Aorta (tissue), 5 donors: ENCODE data around the gene RSPH1. TPM values are rescaled to one million over a fixed set of nuclear protein-coding genes. Genes with fewer than 3 reads are reported as not detected.
"Not testable (repeated sequence)": the region's sequence is repeated elsewhere in the genome, so short reads cannot be mapped to it uniquely, and the experiment has no call there.

Experiments
- ATAC-seq: fragments of 200-7000 bp; cut with Tn5 transposase; one replicate; pipeline ENCODE4 v1.9.1; 2022; ENCODE audit warnings: moderate library complexity; ENCODE audit not compliant: low FRiP score
- DNase-seq, 2 donors: peaks; one replicate each; pipeline ENCODE4 v3.0.0-alpha.2; 2020
- H3K27ac ChIP-seq, 2 donors: one replicate each; pipeline ENCODE4 v1.5.1; 2013; ENCODE audit warnings: low read length in 2 of 2, mild to moderate bottlenecking in 2 of 2, moderate library complexity in 2 of 2, control low read depth in 1 of 2, inconsistent platforms in 1 of 2, low read depth in 1 of 2
- H3K27me3 ChIP-seq, 2 donors: one replicate each; pipeline ENCODE4 v1.6.1; 2013; ENCODE audit warnings: control low read depth in 1 of 2, low read length in 1 of 2, mild to moderate bottlenecking in 1 of 2, moderate library complexity in 1 of 2; ENCODE audit not compliant: insufficient read depth in 2 of 2, control insufficient read depth in 1 of 2
- H3K36me3 ChIP-seq, 2 donors: one replicate each; pipeline ENCODE4 v1.6.1; 2013; ENCODE audit warnings: control low read depth in 1 of 2, low read length in 1 of 2, mild to moderate bottlenecking in 1 of 2; ENCODE audit not compliant: insufficient read depth in 2 of 2, control insufficient read depth in 1 of 2
- H3K4me1 ChIP-seq, 2 donors: one replicate each; pipeline ENCODE4 v1.6.1; 2013; ENCODE audit warnings: low read length in 2 of 2, control low read depth in 1 of 2, mild to moderate bottlenecking in 1 of 2, moderate library complexity in 1 of 2; ENCODE audit not compliant: insufficient read depth in 2 of 2, control insufficient read depth in 1 of 2
- H3K4me3 ChIP-seq, 2 donors: one replicate each; pipeline ENCODE4 v1.5.1; 2013; ENCODE audit warnings: low read length in 2 of 2, control low read depth in 1 of 2, mild to moderate bottlenecking in 1 of 2
- H3K9me3 ChIP-seq: one replicate; pipeline ENCODE4 v1.6.1; 2013; ENCODE audit warnings: mild to moderate bottlenecking, low read length; ENCODE audit not compliant: control insufficient read depth
- WGBS, 2 donors: extraction: QIAGEN DNeasy Blood & Tissue Kit; methylation state at CpG; one replicate each; pipeline ENCODE4 v1.1.7; 2013; 5-methylcytosine and 5-hydroxymethylcytosine counted together
- intact Hi-C, 2 donors: fragments of 100-400 bp; cut with DNase I; formaldehyde crosslinking; loops; one replicate each; pipeline versions ENCODE4 v1.14.2 to v1.15.0; 2022
- polyA plus RNA-seq, 2 donors: library from polyadenylated mRNA; stranded (reverse); fragments of 200-250 nt; gene quantifications; one replicate each; pipeline ENCODE4 v1.2.3, GENCODE V29; 2013
- total RNA-seq, 2 donors: library from RNA; stranded (reverse); fragmentation: NEBNext Ultra II Directional; extraction: Animal tissue kit (Norgen Biotek cat#: 25700); gene quantifications; one replicate each; pipeline ENCODE4 v1.2.1, GENCODE V29; 2021
- donor health status: healthy with polysubstance abuse.
- donor health status: Bipolar disorder and iron deficiency.
- donor health status: DM: no; HTN: no; CAD: no.
- donor health status: DM: no; HTN: no; CAD: no.
- donor health status: DM: yes; HTN: yes; CAD: no.

Gene RSPH1
- total and polyA plus RNA-seq, 4 donors, result 0.18 to 1.6 (median 0.26) TPM; not detected in 1

GRCh38 chr21:42475526-42476387, 20.3 kb downstream of the RSPH1 start:
- ATAC-seq, result no peak
- H3K27ac ChIP-seq, result no peak overlapping the region
- no peaks in the 10 kb centered on the region for H3K27me3 ChIP-seq
- WGBS, 2 donors, result 86 to 90% methylated on average over 18 of the region's 18 CpGs
- H3K36me3 ChIP-seq, result no peaks in the 10 kb centered on the region
- no peak for DNase-seq
- H3K9me3 ChIP-seq, result no peaks in the 10 kb centered on the region
- intact Hi-C loops, result no loop called here
- no peak overlapping the region for H3K4me3 ChIP-seq
- H3K4me1 ChIP-seq, result no peaks in the 10 kb centered on the region

DNA sequence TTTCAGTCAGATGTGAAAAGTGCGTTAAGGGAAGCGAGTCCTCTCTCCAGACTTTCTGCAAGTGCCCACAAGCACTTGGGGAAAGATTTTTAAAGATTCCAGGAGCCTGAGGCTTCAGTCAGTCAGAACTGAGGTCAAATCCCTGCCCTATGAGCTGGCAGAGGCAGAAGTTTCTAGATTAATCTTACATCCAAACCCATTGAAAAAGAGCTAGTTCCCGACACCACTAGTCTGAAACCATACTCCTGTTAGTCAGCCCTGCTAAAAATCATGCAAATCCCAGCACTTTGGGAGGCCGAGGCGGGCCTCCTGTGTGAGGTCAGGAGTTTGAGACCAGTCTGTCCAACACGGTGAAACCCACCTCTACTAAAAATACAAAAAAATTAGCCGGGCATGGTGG, 21.0 kb downstream of the RSPH1 start:
- no peak overlapping the region for H3K4me3 ChIP-seq
- WGBS, 2 donors, result 80 to 83% methylated on average over 7 of the region's 7 CpGs
- H3K27me3 ChIP-seq, result no peaks in the 10 kb centered on the region
- DNase-seq (no peak), ATAC-seq (no peak)
- H3K9me3 ChIP-seq, result no peaks in the 10 kb centered on the region
- intact Hi-C loops, result no loop called here
- no peaks in the 10 kb centered on the region for H3K36me3 ChIP-seq
- H3K4me1 ChIP-seq, result no peaks in the 10 kb centered on the region
- no peak overlapping the region for H3K27ac ChIP-seq

DNA sequence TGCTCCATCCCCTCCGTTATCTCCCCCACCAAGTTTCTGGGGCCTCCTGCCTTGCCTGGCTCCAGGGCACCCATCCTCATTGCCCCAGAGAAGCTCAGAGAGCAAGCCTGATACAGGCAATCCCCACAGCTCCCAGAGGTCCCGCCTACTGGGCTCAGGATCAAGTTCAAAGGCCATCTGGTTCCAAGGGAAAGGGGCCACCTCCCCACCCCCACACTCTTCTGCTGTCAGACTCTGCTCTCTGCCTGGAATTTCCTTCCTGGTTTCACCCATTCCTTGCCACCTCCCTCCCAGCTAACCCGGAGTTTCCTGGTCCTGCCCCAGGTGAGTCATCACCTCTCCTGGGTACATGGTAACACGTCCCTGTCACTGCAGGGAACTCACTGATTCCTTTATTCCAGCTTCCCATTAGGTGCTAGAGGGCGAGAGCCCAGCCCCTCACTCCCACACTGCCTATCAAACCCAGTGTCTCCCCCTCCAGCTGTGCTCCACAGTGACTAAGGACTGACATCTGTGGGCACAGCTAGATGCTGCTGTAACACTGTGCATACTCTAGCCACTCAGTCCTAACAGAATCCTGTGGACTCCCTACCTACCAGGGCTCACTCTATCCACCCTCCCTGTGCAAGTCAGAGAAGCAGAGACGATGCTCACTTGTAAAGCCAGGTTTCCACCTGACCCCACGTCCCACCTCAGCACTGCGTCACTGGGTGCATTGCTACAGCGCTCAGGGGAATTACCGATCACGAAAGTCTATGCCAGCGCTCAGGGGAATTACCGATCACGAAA, 21.8 kb downstream of the RSPH1 start:
- H3K36me3 ChIP-seq, result no peaks in the 10 kb centered on the region
- no peaks in the 10 kb centered on the region for H3K27me3 ChIP-seq
- H3K4me3 ChIP-seq, result no peak overlapping the region
- DNase-seq (no peak), ATAC-seq (no peak)
- H3K27ac ChIP-seq, result no peak overlapping the region
- WGBS, 2 donors, result 65 to 67% methylated on average over 14 of the region's 14 CpGs
- H3K4me1 ChIP-seq, result no peaks in the 10 kb centered on the region
- H3K9me3 ChIP-seq, result no peaks in the 10 kb centered on the region
- intact Hi-C loops, result no loop called here

- no peak overlapping the region for H3K27ac ChIP-seq
- no peak overlapping the region for H3K4me3 ChIP-seq
- no peaks in the 10 kb centered on the region for H3K36me3 ChIP-seq
- 76 to 81% methylated on average over 9 of the region's 9 CpGs for WGBS, 2 donors
- no peaks in the 10 kb centered on the region for H3K9me3 ChIP-seq
- DNase-seq (no peak), ATAC-seq (no peak)
- no peaks in the 10 kb centered on the region for H3K4me1 ChIP-seq
- intact Hi-C loops, result no loop called here
- no peaks in the 10 kb centered on the region for H3K27me3 ChIP-seq
Observed at GRCh38 chr21:42473498-42474042, 22.5 kb downstream of the RSPH1 start.

DNA sequence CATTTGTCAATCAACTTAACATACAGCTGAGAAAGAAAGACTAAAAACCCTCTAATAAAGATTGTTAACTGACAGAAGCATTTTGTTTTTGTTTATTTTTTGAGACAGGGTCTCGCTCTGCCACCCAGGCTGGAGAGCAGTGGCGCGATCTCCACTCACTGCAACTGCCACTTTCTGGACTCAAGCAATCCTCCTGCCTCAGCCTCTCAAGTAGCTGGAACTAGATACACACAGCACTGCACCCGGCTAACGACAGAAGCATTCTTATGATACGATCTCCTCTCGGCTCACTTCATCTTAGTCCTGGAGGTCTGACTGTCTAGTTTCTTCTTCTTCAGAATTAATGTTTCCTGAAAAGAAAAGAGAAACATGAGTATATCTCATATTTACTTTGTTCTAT, 23.5 kb downstream of the RSPH1 start:
- no peaks in the 10 kb centered on the region for H3K9me3 ChIP-seq
- intact Hi-C loops, result no loop called here
- no peaks in the 10 kb centered on the region for H3K27me3 ChIP-seq
- H3K4me3 ChIP-seq, result no peak overlapping the region
- no peaks in the 10 kb centered on the region for H3K36me3 ChIP-seq
- ATAC-seq (no peak), DNase-seq (no peak)
- H3K27ac ChIP-seq, result no peak overlapping the region
- 17 to 34% methylated on average over 7 of the region's 7 CpGs for WGBS, 2 donors
- no peaks in the 10 kb centered on the region for H3K4me1 ChIP-seq

- H3K9me3 ChIP-seq, result no peaks in the 10 kb centered on the region
- no peaks in the 10 kb centered on the region for H3K27me3 ChIP-seq
- no peak overlapping the region for H3K4me3 ChIP-seq
- ATAC-seq (no peak), DNase-seq (no peak)
- H3K4me1 ChIP-seq, result no peaks in the 10 kb centered on the region
- no peaks in the 10 kb centered on the region for H3K36me3 ChIP-seq
- intact Hi-C loops, result no loop called here
- no peak overlapping the region for H3K27ac ChIP-seq
- WGBS, 2 donors, result 81 to 83% methylated on average over 13 of the region's 13 CpGs
Observed at GRCh38 chr21:42471716-42472330, 24.2 kb downstream of the RSPH1 start.

GRCh38 chr21:42471206-42471605, 24.8 kb downstream of the RSPH1 start:
- H3K4me1 ChIP-seq, result no peaks in the 10 kb centered on the region
- ATAC-seq, result no peak
- H3K9me3 ChIP-seq, result no peaks in the 10 kb centered on the region
- 88 to 89% methylated on average over 9 of the region's 9 CpGs for WGBS, 2 donors
- intact Hi-C loops, result no loop called here
- no peak overlapping the region for H3K27ac ChIP-seq
- H3K36me3 ChIP-seq, result no peaks in the 10 kb centered on the region
- H3K27me3 ChIP-seq, result no peaks in the 10 kb centered on the region
- no peak for DNase-seq
- no peak overlapping the region for H3K4me3 ChIP-seq

DNA sequence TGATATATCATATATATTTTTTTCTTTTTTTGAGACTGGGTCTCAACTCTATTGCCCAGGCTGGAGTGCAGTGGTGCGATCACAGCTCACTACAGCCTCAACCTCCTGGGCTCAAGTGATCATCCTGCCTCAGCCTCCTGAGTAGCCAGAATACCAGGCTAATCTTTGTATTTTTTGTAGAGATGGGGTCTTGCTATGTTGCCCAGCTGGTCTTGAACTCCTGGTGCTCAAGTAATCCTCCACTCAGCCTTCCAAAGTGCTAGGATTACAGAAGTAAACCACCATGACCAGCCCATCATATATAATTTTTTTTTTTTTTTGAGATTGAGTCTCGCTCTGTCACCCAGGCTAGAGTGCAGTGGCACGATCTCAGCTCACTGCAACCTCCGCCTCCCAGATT, 26.3 kb downstream of the RSPH1 start:
- intact Hi-C loops, result loop anchor here in 1 of 2 donors (10.0 kb wide), 1 partner anchor 75 kb away; no protein-coding TSS in a partner anchor
- WGBS, 2 donors, result 91 to 93% methylated on average over 4 of the region's 4 CpGs
- not testable (repeated sequence) for H3K4me3 ChIP-seq, H3K4me1 ChIP-seq, DNase-seq, H3K9me3 ChIP-seq, H3K36me3 ChIP-seq, ATAC-seq, H3K27ac ChIP-seq, H3K27me3 ChIP-seq
